Activated naive CD8-positive, alpha-beta T cell (primary cell): ENCODE data around the gene FAM149A.

Source experiments
- H3K27ac Mint-ChIP-seq: one replicate; pipeline ENCODE4 v1.8.0; 2021; ENCODE audit warnings: mixed read lengths
- H3K27me3 Mint-ChIP-seq: one replicate; pipeline ENCODE4 v1.8.0; 2021; ENCODE audit warnings: mixed read lengths
- H3K36me3 Mint-ChIP-seq: one replicate; pipeline ENCODE4 v1.8.0; 2021; ENCODE audit warnings: mixed read lengths
- H3K4me1 Mint-ChIP-seq: one replicate; pipeline ENCODE4 v1.8.0; 2021; ENCODE audit warnings: low read depth, mixed read lengths
- H3K4me3 Mint-ChIP-seq: one replicate; pipeline ENCODE4 v1.8.0; 2021; ENCODE audit warnings: mild to moderate bottlenecking, mixed read lengths
- H3K9me3 Mint-ChIP-seq: one replicate; pipeline ENCODE4 v1.8.0; 2021; ENCODE audit warnings: low read depth, mixed read lengths

Gene FAM149A

DNA sequence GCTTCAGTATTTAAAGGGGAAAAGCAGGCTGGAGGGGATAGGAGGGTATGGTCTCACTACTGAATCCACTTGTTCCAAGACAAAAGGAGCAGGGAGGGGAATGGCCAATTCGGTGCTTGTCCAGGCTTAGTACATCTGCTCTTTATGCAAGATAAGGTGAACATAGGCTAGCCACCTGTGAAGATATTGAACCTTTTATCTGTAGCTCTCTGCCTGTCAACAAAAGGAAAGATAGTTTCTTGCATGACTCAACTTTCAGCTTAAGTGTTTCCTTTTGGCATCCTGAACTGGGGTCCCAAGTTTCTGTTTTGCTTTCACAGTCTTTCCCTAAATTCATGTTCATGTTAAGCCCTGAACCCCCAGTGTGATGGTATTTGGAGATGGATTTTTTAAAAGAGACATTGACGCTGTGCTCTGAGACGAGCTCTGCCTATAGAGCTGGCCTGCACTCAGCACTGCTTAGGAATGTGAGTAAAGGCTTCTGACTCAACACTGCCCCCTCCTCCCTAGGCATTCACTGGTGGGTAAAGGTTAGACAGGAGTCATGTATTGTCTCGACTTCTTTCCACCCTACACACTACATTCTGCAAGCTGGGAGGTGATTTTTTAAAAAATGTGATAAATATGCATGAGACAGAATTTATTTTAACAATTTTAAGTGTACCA is 28.2 kb downstream of the FAM149A start:
- Mint-ChIP-seq H3K4me3 (no peak overlapping the region), H3K36me3 (no peaks in the 10 kb centered on the region)

DNA sequence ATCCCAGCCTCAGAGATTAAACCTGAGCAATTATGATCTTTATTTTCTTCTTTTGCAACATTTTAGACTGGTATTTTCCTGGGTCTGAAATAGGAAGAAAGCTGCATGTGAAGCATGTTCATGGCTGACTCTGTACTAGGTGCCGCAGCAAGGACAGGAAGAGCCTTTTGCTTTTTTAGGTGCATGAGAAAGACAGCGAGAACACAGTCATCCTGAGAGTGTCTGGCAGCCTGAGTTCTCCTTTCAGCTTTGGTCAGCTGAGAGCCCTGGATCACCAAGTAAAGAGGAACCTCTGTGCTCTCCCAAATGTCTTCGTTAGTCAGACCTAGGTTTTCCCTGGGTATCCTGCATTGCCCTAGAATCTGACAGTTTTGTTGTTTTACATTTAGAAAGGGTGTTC is 29.8 kb downstream of the FAM149A start:
- H3K27me3 Mint-ChIP-seq: no peaks in the 10 kb centered on the region
- H3K4me1 Mint-ChIP-seq: no peaks in the 10 kb centered on the region
- no peak overlapping the region for H3K4me3 Mint-ChIP-seq
- no peak overlapping the region for H3K27ac Mint-ChIP-seq
- H3K9me3 Mint-ChIP-seq: no peaks in the 10 kb centered on the region
- H3K36me3 Mint-ChIP-seq: no peaks in the 10 kb centered on the region

More for the DNA sequence above, 28.2 kb downstream of the FAM149A start:
- peaks cover 3% of the 10 kb centered on the region for H3K27me3 Mint-ChIP-seq
- H3K4me1 Mint-ChIP-seq: no peaks in the 10 kb centered on the region
- no peaks in the 10 kb centered on the region for H3K9me3 Mint-ChIP-seq
- H3K27ac Mint-ChIP-seq: no peak overlapping the region

DNA sequence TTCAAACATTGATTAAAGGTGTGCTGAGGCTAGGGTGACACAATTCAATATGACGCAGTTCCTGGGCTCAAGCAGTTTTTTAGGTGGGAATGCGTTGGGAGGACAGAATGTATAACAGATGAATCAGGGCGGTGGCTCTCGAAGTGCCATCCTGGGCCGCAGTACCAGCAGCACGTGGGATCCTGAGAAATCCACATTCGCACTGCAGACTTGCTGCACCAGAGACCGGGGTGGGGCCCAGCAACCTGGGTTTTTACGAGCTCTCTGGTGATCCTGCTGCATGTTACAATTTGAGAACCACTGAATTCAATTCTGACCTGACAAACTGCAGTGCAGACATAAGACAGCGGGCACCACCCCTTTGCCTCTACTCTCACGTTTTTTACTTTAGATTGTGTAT is 30.4 kb downstream of the FAM149A start:
- H3K4me1 Mint-ChIP-seq: no peaks in the 10 kb centered on the region
- no peaks in the 10 kb centered on the region for H3K27me3 Mint-ChIP-seq
- no peaks in the 10 kb centered on the region for H3K9me3 Mint-ChIP-seq
- H3K27ac Mint-ChIP-seq: no peak overlapping the region
- H3K36me3 Mint-ChIP-seq: no peaks in the 10 kb centered on the region
- H3K4me3 Mint-ChIP-seq: no peak overlapping the region

DNA sequence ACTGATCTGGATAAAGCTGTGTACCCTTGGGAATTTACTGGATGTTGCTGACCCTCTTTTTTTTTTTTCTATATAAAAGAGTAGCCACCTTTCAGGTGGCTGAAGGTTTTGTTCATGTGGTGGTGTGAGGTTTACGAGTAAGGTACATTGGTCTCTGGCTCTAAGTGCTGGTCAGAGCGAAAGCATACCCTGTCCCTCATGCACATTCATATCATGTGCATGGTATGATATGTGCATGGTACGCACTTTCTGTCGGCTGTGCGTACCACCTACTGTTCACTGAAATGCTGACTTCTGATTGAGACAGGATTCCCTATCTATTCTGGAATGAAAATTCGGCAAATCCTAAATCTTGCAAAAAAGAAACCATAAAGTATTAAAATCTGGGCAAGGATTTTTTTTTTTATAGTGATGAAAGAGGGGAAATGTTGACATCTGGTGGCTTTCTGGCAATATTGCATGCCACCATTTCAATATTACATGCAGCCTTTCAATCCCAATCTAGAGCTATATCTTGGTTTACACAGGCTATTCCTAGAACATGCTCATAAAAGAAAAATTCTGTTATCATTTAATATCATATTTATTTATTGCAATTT is 32.8 kb downstream of the FAM149A start:
- no peaks in the 10 kb centered on the region for H3K9me3 Mint-ChIP-seq
- H3K4me3 Mint-ChIP-seq: no peak overlapping the region
- no peak overlapping the region for H3K27ac Mint-ChIP-seq
- no peaks in the 10 kb centered on the region for H3K36me3 Mint-ChIP-seq
- H3K27me3 Mint-ChIP-seq: no peaks in the 10 kb centered on the region
- H3K4me1 Mint-ChIP-seq: no peaks in the 10 kb centered on the region

DNA sequence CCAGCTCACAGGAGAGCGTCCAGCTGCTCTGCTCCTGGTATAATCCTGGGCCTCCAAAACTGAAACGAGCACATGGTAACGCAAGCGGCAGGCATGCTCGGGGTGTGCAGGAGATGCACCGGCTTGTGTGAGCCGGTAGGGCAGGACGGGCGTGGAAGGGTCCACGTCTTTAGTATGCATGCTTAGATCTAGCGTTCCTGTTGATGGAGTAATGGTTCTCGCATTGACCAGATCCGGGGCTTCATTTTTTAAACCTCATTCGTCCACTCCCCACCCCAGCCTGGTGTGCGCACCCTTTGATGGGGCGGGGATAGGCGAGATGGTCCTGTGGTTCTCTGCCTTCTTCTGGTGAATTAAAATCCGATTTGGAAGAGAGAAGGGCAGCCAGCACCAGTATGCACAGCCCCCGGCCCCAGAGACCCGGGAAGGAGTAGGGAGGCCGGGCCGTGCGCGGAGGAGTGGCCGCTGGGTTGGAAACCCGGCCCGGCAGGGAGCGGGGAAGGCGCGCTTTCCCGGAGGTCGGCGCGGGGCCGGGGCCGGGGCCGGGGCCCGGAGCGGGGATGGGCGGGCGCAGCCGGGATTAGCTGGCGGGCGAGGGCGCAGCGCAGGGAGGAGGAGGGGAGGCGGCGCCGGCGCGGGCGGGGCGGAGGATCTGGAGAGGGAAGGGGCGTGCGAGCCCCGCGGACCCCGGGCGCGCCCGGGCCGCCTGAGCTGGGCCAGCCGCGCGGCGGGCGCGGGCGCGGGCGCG is 39.9 kb downstream of the FAM149A start:
- Mint-ChIP-seq H3K36me3 (no peaks in the 10 kb centered on the region), H3K27me3 (peaks cover 25% of the 10 kb centered on the region), H3K9me3 (no peaks in the 10 kb centered on the region), H3K4me1 (peaks cover 9% of the 10 kb centered on the region), H3K4me3 (peak overlapping the region; percentile 86), H3K27ac (no peak overlapping the region)

DNA sequence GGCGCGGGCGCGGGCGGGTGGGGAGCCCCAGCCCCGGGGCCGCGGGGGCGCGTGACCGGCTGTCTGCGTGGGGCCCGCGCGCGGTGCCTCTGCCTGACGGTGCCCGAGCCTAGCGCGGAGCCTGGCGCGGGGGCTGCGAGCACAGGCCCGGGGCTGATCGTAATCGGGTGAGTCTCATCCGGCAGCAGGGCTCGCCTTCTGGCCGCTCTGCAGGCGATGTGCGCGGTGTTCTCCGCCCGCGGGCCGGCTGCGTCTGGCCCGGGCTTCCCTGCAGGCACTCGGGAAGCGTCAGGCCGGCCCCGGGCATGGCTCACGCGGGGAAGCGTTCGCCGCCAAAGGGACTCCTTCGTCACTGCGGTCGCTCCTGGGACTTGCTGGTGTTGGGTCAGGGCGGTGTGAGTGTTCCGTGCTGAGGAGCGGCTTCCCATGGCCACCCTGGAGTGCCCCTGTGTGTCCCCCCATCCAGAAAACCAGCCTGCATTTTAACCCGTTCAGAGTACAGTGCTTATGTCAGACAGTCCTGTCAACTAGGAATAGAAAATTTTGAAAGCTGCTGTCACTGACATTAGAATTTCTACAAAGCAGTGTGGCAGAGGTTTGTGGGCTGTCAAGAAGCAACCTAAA is 40.6 kb downstream of the FAM149A start:
- Mint-ChIP-seq H3K27ac (no peak overlapping the region), H3K4me1 (peaks cover 9% of the 10 kb centered on the region), H3K36me3 (no peaks in the 10 kb centered on the region), H3K4me3 (peak overlapping the region; percentile 84), H3K27me3 (peaks cover 25% of the 10 kb centered on the region), H3K9me3 (no peaks in the 10 kb centered on the region)

DNA sequence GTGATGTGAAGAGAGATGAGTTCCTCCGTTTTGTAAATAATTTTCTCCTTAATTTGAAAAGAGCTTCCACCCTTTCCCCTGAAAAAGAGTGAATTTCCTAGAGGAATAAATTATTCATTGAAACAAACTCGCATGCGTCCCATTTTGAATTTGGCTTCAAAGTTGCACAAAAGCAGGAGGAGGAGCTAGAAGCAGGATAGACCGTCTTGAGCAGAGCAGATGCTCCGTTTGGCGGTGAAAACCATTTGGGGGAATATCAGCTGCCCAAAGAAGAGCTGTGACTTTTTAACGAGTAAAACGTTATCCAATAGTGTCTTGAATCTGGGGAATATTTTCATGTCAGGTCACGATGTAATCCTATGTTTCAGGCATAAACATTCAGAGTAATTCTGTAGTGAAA is 42.0 kb downstream of the FAM149A start:
- Mint-ChIP-seq H3K9me3 (no peaks in the 10 kb centered on the region), H3K4me3 (no peak overlapping the region), H3K4me1 (peaks cover 9% of the 10 kb centered on the region), H3K27me3 (peaks cover 25% of the 10 kb centered on the region), H3K27ac (no peak overlapping the region), H3K36me3 (no peaks in the 10 kb centered on the region)

DNA sequence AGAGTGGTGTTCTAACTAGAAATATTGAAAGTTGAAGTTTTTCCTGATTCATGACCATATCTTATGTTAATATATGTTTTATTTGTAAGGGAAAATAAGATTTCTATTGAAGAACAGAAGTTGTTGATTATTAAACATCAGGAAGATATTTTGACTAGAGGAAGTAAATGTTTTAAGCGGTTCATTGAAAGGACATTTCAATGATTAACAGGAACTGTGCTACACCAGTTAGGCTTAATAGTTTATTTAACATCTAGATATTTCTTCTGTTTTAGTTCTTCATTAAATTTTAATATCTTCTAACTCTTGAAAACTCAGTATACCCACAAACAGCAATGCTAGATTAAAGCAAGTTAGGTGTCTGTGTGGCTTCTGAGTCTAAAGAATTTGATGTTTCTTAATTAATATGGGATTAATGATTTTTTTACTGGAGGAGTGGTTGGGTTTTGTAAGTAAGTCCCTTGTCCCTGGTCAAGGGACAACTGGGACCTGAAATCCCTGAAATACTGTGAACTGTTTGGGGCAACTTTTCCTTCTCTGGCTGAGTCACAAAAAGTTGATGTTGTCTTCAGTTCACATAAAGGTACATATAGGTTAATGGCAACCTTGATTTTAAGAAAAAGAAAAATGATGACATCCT is 44.0 kb downstream of the FAM149A start:
- Mint-ChIP-seq H3K9me3 (no peaks in the 10 kb centered on the region), H3K27ac (no peak overlapping the region), H3K4me3 (no peak overlapping the region), H3K27me3 (peaks cover 27% of the 10 kb centered on the region), H3K4me1 (peaks cover 9% of the 10 kb centered on the region), H3K36me3 (peaks cover 2% of the 10 kb centered on the region)

DNA sequence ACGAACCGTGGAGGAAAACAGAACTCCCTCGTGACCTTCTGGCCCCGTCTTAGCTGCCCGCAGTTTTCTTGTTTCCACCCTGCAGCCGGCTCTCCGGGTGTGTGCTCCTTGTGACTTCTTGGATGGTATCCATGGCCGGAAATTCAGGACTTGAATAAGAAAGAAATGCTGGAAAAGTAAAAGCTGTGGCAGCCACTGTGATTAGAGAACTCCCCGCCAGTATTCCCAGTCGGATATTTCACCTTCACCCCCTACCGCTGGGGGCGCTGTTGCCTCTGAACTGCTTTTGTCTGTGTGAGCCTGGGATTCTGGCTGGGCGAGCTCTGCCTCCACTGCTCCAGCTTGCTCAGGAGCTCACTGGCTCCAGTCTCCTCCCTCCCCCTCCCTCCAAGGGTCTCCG is 45.4 kb downstream of the FAM149A start:
- H3K9me3 Mint-ChIP-seq: no peaks in the 10 kb centered on the region
- H3K36me3 Mint-ChIP-seq: peaks cover 2% of the 10 kb centered on the region
- no peak overlapping the region for H3K4me3 Mint-ChIP-seq
- peaks cover 4% of the 10 kb centered on the region for H3K4me1 Mint-ChIP-seq
- H3K27me3 Mint-ChIP-seq: peaks cover 21% of the 10 kb centered on the region
- no peak overlapping the region for H3K27ac Mint-ChIP-seq

DNA sequence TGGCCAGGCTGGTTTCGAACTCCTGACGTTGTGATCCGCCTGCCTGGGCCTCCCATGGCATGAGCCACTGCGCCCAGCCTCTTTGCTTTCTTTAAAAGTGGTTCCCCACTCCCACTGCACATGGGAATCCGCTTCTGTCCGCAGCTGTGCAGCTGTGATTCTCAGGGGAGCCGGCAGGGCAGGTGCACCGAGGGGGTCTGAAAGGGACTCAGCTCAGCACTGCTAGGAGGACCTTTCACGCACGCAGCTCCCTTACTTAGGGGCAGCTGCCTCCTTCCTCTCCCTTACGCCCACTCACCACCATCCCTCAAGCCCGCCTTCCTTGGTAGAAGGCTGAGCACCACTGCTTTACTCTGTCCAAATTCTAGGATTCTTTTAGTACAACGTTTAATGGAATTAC is 46.4 kb downstream of the FAM149A start:
- no peak overlapping the region for H3K27ac Mint-ChIP-seq
- H3K27me3 Mint-ChIP-seq: peaks cover 17% of the 10 kb centered on the region
- no peak overlapping the region for H3K4me3 Mint-ChIP-seq
- no peaks in the 10 kb centered on the region for H3K4me1 Mint-ChIP-seq
- peaks cover 3% of the 10 kb centered on the region for H3K36me3 Mint-ChIP-seq
- H3K9me3 Mint-ChIP-seq: no peaks in the 10 kb centered on the region

DNA sequence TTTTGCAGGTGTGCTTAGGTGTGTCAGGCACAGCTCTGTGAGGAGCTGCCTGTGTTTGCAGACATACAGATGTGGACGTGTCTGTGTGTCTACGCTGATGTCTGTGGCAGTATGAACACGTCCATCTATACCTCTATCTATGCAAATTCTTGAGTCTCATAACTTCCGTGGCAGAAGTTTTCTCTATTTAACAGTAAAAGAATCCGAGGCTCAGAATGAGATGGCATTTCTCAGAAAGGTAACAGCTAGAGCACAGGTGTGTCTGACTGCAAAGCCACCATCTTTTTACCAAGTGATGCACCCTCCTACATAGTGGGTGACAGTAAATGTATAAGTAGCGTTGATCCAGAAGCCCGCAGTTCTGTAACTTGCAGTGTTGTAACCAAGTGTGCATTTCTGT is 47.0 kb downstream of the FAM149A start:
- Mint-ChIP-seq H3K27ac (no peak overlapping the region), H3K27me3 (peaks cover 11% of the 10 kb centered on the region), H3K9me3 (no peaks in the 10 kb centered on the region), H3K36me3 (peaks cover 4% of the 10 kb centered on the region), H3K4me1 (no peaks in the 10 kb centered on the region), H3K4me3 (no peak overlapping the region)

DNA sequence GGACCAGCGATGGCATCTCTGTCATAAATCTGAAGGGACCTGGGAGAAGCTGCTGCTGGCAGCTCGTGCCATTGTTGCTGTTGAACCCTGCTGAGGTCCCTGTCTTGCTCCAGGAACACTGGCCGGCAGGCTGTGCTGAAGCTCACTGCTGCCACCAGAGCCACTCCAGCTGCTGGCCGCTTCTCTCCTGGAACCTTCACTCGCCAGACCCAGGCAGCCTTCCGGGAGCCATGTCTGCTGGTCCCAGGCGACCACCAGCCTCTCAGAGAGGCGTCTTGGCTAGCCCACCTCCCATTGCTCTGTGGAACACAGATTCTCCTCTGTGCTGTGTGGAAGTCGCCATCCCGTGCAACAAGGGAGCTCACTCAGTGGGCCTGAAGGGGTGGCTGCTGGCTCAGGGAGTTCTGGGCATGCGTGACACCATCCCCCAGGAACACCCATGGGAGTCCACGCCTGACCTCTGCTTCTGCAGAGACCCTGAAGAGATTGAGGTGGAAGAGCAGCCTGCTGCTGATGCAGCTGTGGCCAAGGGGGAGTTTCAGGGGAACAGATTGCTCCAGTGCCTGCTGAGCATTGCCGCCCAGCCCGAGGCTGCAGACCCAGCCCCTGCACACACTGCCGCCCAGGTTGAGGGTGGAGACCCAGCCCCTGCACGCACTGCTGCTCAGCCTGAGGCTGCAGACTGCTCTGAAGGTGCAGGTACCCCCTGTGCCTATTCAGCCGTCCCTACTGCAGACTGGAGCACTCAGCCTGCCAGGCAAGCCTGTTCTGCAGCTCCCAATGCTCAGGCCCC is 53.7 kb downstream of the FAM149A start:
- H3K4me1 Mint-ChIP-seq: peaks cover 6% of the 10 kb centered on the region
- H3K27me3 Mint-ChIP-seq: peaks cover 1% of the 10 kb centered on the region
- peaks cover 2% of the 10 kb centered on the region for H3K36me3 Mint-ChIP-seq
- no peak overlapping the region for H3K4me3 Mint-ChIP-seq
- no peaks in the 10 kb centered on the region for H3K9me3 Mint-ChIP-seq
- no peak overlapping the region for H3K27ac Mint-ChIP-seq

DNA sequence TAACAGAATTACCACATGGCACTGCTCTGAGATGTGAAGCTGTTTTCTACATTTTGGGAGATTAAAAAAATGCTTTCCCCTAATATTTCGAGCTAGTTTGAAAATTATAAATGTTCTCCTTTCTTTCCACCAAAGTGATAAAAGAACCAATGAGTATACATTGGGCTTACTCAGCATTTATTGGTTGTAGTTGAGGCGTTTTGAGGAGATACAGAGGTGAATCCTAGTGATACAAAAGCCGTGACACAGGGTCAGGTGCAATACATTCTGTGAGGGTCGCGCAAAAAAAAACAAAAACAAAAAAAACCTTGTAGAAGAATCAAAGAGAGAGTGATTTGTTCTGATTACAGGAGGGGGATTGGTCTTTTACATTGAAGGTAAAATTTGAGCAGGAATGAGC is 54.5 kb downstream of the FAM149A start:
- Mint-ChIP-seq H3K27ac (no peak overlapping the region), H3K36me3 (peaks cover 2% of the 10 kb centered on the region), H3K4me3 (no peak overlapping the region), H3K9me3 (no peaks in the 10 kb centered on the region), H3K4me1 (peaks cover 6% of the 10 kb centered on the region), H3K27me3 (peaks cover 1% of the 10 kb centered on the region)

DNA sequence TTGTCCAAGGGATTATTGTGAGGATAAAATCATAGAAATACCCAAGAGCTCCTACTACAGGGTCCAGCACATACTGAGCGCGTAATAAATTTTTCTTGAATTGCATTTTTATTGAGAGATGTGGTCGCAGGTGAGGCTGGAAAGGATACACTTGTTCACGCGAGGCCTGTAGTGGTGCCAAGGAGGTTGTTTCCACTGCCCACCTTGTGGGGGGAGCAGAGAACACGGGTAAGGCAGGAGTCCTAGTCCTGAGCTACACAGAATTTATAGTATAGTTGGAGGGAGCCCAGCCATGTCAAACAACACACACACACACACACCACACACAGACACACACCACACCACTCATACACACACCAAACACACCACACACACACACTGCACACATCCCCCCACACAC is 55.1 kb downstream of the FAM149A start:
- Mint-ChIP-seq H3K9me3 (no peaks in the 10 kb centered on the region), H3K4me3 (no peak overlapping the region), H3K36me3 (peaks cover 2% of the 10 kb centered on the region), H3K27me3 (peaks cover 1% of the 10 kb centered on the region), H3K27ac (no peak overlapping the region), H3K4me1 (peaks cover 6% of the 10 kb centered on the region)
